Activated gamma-delta T cell treated with anti-CD3 and anti-CD28 coated beads, Interleukin-2, amount 50 U/mL, for 16 hours (primary cell): ENCODE data around the gene CELF4.

Experiments
- DNase-seq: peaks from one replicate; pipeline ENCODE4 v3.0.0-alpha.2; 2020; ENCODE audit warnings: low read depth

CELF4 gene

GRCh38 chr18:37414816-37415215 lies 150.8 kb downstream of the CELF4 start:
- DNase-seq = no peak

GRCh38 chr18:37412829-37413228 lies 152.8 kb downstream of the CELF4 start:
- DNase-seq = no peak

- no peak for DNase-seq
These were observed 153.3 kb downstream of the CELF4 start for GRCh38 chr18:37412333-37412732.

GRCh38 chr18:37409878-37410277 lies 155.7 kb downstream of the CELF4 start:
- no peak for DNase-seq

GRCh38 chr18:37408676-37409265 lies 156.8 kb downstream of the CELF4 start:
- no peak for DNase-seq

- DNase-seq = no peak
These were observed 158.0 kb downstream of the CELF4 start for GRCh38 chr18:37407571-37407970.

GRCh38 chr18:37405772-37406171 lies 159.8 kb downstream of the CELF4 start:
- no peak for DNase-seq

GRCh38 chr18:37405229-37405628 lies 160.4 kb downstream of the CELF4 start:
- DNase-seq = no peak

GRCh38 chr18:37403788-37404187 lies 161.8 kb downstream of the CELF4 start:
- no peak for DNase-seq

GRCh38 chr18:37403100-37403781 lies 162.4 kb downstream of the CELF4 start:
- no peak for DNase-seq

- no peak for DNase-seq
These were observed 162.9 kb downstream of the CELF4 start for GRCh38 chr18:37402735-37403099.

- no peak for DNase-seq
These were observed 164.8 kb downstream of the CELF4 start for GRCh38 chr18:37400802-37401201.

GRCh38 chr18:37398248-37398920 lies 167.2 kb downstream of the CELF4 start:
- DNase-seq = no peak

- no peak for DNase-seq
These were observed 167.8 kb downstream of the CELF4 start for GRCh38 chr18:37397814-37398213.

- DNase-seq = no peak
These were observed 168.5 kb downstream of the CELF4 start for GRCh38 chr18:37396971-37397720.

GRCh38 chr18:37395631-37396030 lies 170.0 kb downstream of the CELF4 start:
- no peak for DNase-seq

GRCh38 chr18:37395138-37395537 lies 170.5 kb downstream of the CELF4 start:
- DNase-seq = no peak

- no peak for DNase-seq
These were observed 171.0 kb downstream of the CELF4 start for GRCh38 chr18:37394610-37394965.

- DNase-seq = no peak
These were observed 171.5 kb downstream of the CELF4 start for GRCh38 chr18:37393945-37394609.

- DNase-seq = no peak
These were observed 172.3 kb downstream of the CELF4 start for GRCh38 chr18:37393221-37393827.

GRCh38 chr18:37392648-37393047 lies 172.9 kb downstream of the CELF4 start:
- no peak for DNase-seq
